ENCODE measurements around the gene DGKZ. TPM values are rescaled to one million over a fixed set of nuclear protein-coding genes. Genes with fewer than 3 reads are reported as not detected.
A peak's percentile ranks its signal among the peaks of the same experiment; 100 is the strongest.

DGKZ gene
- total and polyA plus RNA-seq, 8 donors = 34.6 to 65.1 (median 40.0) TPM

GRCh38 chr11:46356924-46357482 is 9.7 kb downstream of the DGKZ start:
- intact Hi-C loops (cut with DNase I) = no loop called here
- ATAC-seq (no peak), DNase-seq (peak in 1 of 4 donors; percentile 42)
- H3K36me3 ChIP-seq = peaks cover 0 to 4% of the 10 kb centered on the region in 2 donors
- no peak overlapping the region for H3K4me3 ChIP-seq
- no peaks in the 10 kb centered on the region for H3K27me3 ChIP-seq
- H3K4me1 ChIP-seq = peaks cover 14 to 92% of the 10 kb centered on the region in 2 donors
- no peaks in the 10 kb centered on the region for H3K9me3 ChIP-seq
- peak overlapping the region in 1 of 2 donors; percentile 81 for H3K27ac ChIP-seq
- no peak for TF ChIP-seq CTCF (IDR thresholded peaks at IDR 0.05)

- intact Hi-C loops (cut with DNase I) = no loop called here
- Histone ChIP-seq H3K9me3 (no peaks in the 10 kb centered on the region), H3K27ac (peak overlapping the region in 1 of 2 donors; percentile 81), H3K4me3 (no peak overlapping the region), H3K36me3 (peaks cover 0 to 4% of the 10 kb centered on the region in 2 donors), H3K27me3 (no peaks in the 10 kb centered on the region), H3K4me1 (peaks cover 15 to 92% of the 10 kb centered on the region in 2 donors)
- peak in 1 of 4 donors; percentile 80 for DNase-seq
- no peak for TF ChIP-seq CTCF (IDR thresholded peaks at IDR 0.05)
- peak; percentile 17 for ATAC-seq
These were observed 10.2 kb downstream of the DGKZ start for GRCh38 chr11:46357483-46357936.

GRCh38 chr11:46359953-46360352 is 12.7 kb downstream of the DGKZ start:
- Histone ChIP-seq H3K4me1 (peaks cover 17 to 90% of the 10 kb centered on the region in 2 donors), H3K9me3 (no peaks in the 10 kb centered on the region), H3K27ac (peak overlapping the region in 1 of 2 donors; percentile 94), H3K36me3 (peaks cover 0 to 10% of the 10 kb centered on the region in 2 donors), H3K4me3 (no peak overlapping the region), H3K27me3 (no peaks in the 10 kb centered on the region)
- ATAC-seq (no peak), DNase-seq (no peak)
- intact Hi-C loops (cut with DNase I) = no loop called here
- TF ChIP-seq CTCF (IDR thresholded peaks at IDR 0.05) = no peak

- peak in 1 of 4 donors; percentile 47 for DNase-seq
- H3K36me3 ChIP-seq = peaks cover 0 to 15% of the 10 kb centered on the region in 2 donors
- no peaks in the 10 kb centered on the region for H3K27me3 ChIP-seq
- H3K4me3 ChIP-seq = peak overlapping the region in 1 of 2 donors; percentile 38
- H3K9me3 ChIP-seq = no peaks in the 10 kb centered on the region
- TF ChIP-seq CTCF (IDR thresholded peaks at IDR 0.05) = no peak
- H3K4me1 ChIP-seq = peaks cover 17 to 88% of the 10 kb centered on the region in 2 donors
- intact Hi-C loops (cut with DNase I) = no loop called here
- ATAC-seq = peak; percentile 9
- H3K27ac ChIP-seq = peak overlapping the region; percentile 72 to 94
These were observed 13.6 kb downstream of the DGKZ start for GRCh38 chr11:46360878-46361277.

- H3K4me1 ChIP-seq = peaks cover 17 to 85% of the 10 kb centered on the region in 2 donors
- intact Hi-C loops (cut with DNase I) = no loop called here
- peak overlapping the region in 1 of 2 donors; percentile 38 for H3K4me3 ChIP-seq
- peaks cover 0 to 16% of the 10 kb centered on the region in 2 donors for H3K36me3 ChIP-seq
- peak overlapping the region; percentile 72 to 94 for H3K27ac ChIP-seq
- H3K9me3 ChIP-seq = no peaks in the 10 kb centered on the region
- no peak for TF ChIP-seq CTCF (IDR thresholded peaks at IDR 0.05)
- peak; percentile 73 for ATAC-seq
- peak in 3 of 4 donors; percentile 78 to 89 (median 85) for DNase-seq
- H3K27me3 ChIP-seq = no peaks in the 10 kb centered on the region
These were observed 14.3 kb downstream of the DGKZ start for GRCh38 chr11:46361283-46362155.

Measured in left lung (tissue), 10 donors.